Measurements from ENCODE around the gene MMP17. TPM values are rescaled to one million over a fixed set of nuclear protein-coding genes. Genes with fewer than 3 reads are reported as not detected.
A peak's percentile ranks its signal among the peaks of the same experiment; 100 is the strongest.

The MMP17 gene
- total and polyA plus RNA-seq, 2 experiments from 2014 or later, result 0.40 to 0.42 TPM

- Histone ChIP-seq H3K4me2 (no peak overlapping the region), H2AFZ (no peak overlapping the region), H3K36me3 (replicated peaks; ENCODE audit: insufficient read depth, low read depth) (no peaks in the 10 kb centered on the region), H4K20me1 (ENCODE audit: insufficient read depth, poor library complexity, severe bottlenecking) (no peaks in the 10 kb centered on the region), H3K9me2 (replicated peaks; ENCODE audit: insufficient read depth) (no peaks in the 10 kb centered on the region), H3K79me2 (no peaks in the 10 kb centered on the region), H3K4me3 (no peak overlapping the region), H3K27ac (no peak overlapping the region), H3K4me1 (ENCODE audit: insufficient read depth) (no peaks in the 10 kb centered on the region), H3K27me3 (no peaks in the 10 kb centered on the region), H3K9me3 (ENCODE audit: low read depth) (no peaks in the 10 kb centered on the region)
- DNase-seq (ENCODE audit: low spot score), result no peak
- TF ChIP-seq EZH2phosphoT487 (IDR thresholded peaks at IDR 0.05; ENCODE audit: low read depth, severe bottlenecking, unreplicated experiment) (no peak), EZH2 (IDR thresholded peaks at IDR 0.05; ENCODE audit: borderline replicate concordance) (no peak), CTCF (IDR thresholded peaks at IDR 0.05; ENCODE audit: poor library complexity) (no peak)
- WGBS (ENCODE audit: low lambda C conversion rate, missing lambda C conversion rate), result 94% methylated on average over 10 of the region's 10 CpGs
Measured at GRCh38 chr12:131794573-131794972, 33.6 kb upstream of the MMP17 start.

GRCh38 chr12:131795064-131795463, 33.1 kb upstream of the MMP17 start:
- no peak overlapping the region for H2AFZ ChIP-seq
- H3K4me3 ChIP-seq, result no peak overlapping the region
- no peak for DNase-seq (ENCODE audit: low spot score)
- H3K4me1 ChIP-seq (ENCODE audit: insufficient read depth), result no peaks in the 10 kb centered on the region
- no peak overlapping the region for H3K27ac ChIP-seq
- H3K27me3 ChIP-seq, result no peaks in the 10 kb centered on the region
- no peaks in the 10 kb centered on the region for H4K20me1 ChIP-seq (ENCODE audit: insufficient read depth, poor library complexity, severe bottlenecking)
- TF ChIP-seq EZH2 (IDR thresholded peaks at IDR 0.05; ENCODE audit: borderline replicate concordance), result no peak
- TF ChIP-seq CTCF (IDR thresholded peaks at IDR 0.05; ENCODE audit: poor library complexity), result no peak
- TF ChIP-seq EZH2phosphoT487 (IDR thresholded peaks at IDR 0.05; ENCODE audit: low read depth, severe bottlenecking, unreplicated experiment), result no peak
- no peaks in the 10 kb centered on the region for H3K36me3 ChIP-seq (replicated peaks; ENCODE audit: insufficient read depth, low read depth)
- WGBS (ENCODE audit: low lambda C conversion rate, missing lambda C conversion rate), result 94% methylated on average over 14 of the region's 14 CpGs
- H3K9me3 ChIP-seq (ENCODE audit: low read depth), result no peaks in the 10 kb centered on the region
- no peaks in the 10 kb centered on the region for H3K79me2 ChIP-seq
- H3K9me2 ChIP-seq (replicated peaks; ENCODE audit: insufficient read depth), result no peaks in the 10 kb centered on the region
- H3K4me2 ChIP-seq, result no peak overlapping the region

- no peaks in the 10 kb centered on the region for H3K9me3 ChIP-seq (ENCODE audit: low read depth)
- no peak overlapping the region for H3K4me3 ChIP-seq
- H3K4me1 ChIP-seq (ENCODE audit: insufficient read depth), result no peaks in the 10 kb centered on the region
- H3K79me2 ChIP-seq, result no peaks in the 10 kb centered on the region
- 65% methylated on average over 14 of the region's 15 CpGs for WGBS (ENCODE audit: low lambda C conversion rate, missing lambda C conversion rate)
- H3K9me2 ChIP-seq (replicated peaks; ENCODE audit: insufficient read depth), result no peaks in the 10 kb centered on the region
- no peaks in the 10 kb centered on the region for H3K27me3 ChIP-seq
- no peak overlapping the region for H3K27ac ChIP-seq
- no peak for TF ChIP-seq EZH2 (IDR thresholded peaks at IDR 0.05; ENCODE audit: borderline replicate concordance)
- TF ChIP-seq EZH2phosphoT487 (IDR thresholded peaks at IDR 0.05; ENCODE audit: low read depth, severe bottlenecking, unreplicated experiment), result no peak
- TF ChIP-seq CTCF (IDR thresholded peaks at IDR 0.05; ENCODE audit: poor library complexity), result no peak
- no peak overlapping the region for H2AFZ ChIP-seq
- H4K20me1 ChIP-seq (ENCODE audit: insufficient read depth, poor library complexity, severe bottlenecking), result no peaks in the 10 kb centered on the region
- no peaks in the 10 kb centered on the region for H3K36me3 ChIP-seq (replicated peaks; ENCODE audit: insufficient read depth, low read depth)
- no peak overlapping the region for H3K4me2 ChIP-seq
- peak; percentile 36 for DNase-seq (ENCODE audit: low spot score)
Measured at GRCh38 chr12:131795690-131796410, 32.3 kb upstream of the MMP17 start.
